NCI-H524 treated with DMSO at 0.1 percent for 48 hours (cell line): ENCODE results near the gene APOD.
"Not testable (repeated sequence)": the region's sequence is repeated elsewhere in the genome, so short reads cannot be mapped to it uniquely, and the experiment has no call there.

Source experiments
- DNase-seq: peaks from one replicate; lab custom pipeline; 2025; lab: John Stamatoyannopoulos, UW

Gene APOD

DNA sequence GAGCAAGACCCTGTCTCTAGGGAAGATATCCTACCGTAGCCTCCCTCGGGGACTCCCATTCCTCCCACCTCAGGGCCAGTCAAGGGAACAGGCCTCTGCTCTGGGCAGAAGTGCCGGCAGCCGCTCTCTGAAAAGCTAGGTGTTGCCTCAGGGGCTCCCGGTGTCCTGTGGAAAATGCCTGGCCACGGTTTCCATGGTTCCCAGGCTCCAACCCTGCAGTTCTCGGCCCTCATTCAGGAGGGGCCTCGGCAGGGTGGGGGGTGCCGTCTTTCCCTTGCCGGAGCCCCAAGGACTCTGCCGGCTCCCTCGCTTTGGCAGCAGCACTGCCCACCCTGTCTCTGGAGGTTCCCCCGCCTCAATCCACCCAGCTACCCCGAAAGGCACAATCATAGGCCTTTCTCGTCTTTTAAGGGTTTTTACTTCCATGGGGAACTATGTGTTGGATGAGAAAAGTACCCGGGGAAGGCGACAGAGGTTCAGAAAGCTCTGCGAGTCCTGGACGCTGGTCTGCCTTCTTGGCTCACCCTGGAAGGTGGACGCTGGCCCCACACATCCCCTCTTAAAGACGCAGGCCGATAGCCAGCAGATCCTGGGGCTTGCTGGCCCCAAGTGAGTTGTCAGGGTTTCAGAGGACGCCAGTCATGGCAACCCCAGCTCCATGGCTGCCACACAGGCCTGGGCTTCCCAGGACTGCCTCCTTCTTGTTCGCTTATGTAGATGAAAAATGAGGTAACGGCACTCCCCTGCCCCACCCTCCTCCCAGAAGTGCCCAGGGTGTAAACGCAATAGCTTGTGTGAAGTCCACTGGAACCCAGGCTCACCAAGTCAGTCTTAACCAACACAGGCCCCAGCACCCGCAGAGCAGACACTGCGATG lies 34.3 kb upstream of the APOD start:
- DNase-seq: not testable (repeated sequence)

DNA sequence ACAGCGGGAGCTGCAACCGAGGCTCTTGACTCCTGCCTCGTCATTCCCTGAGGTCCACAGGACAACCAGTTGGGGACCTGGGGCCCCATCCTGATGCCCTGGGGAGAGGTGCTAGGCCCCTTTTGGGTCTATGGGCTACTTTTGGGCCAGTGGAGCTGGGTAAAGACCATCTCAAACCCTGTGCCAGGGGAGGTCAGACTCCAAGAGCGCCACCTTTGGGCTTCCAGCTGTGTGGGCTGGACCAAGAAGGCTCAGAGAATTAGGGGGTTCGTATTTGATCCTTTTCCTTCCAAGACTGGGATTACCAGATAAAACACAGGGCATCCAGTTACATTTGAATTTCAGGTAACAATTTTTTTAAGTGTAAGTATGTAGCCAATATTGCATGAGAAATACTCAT lies 33.4 kb upstream of the APOD start:
- DNase-seq: not testable (repeated sequence)

DNA sequence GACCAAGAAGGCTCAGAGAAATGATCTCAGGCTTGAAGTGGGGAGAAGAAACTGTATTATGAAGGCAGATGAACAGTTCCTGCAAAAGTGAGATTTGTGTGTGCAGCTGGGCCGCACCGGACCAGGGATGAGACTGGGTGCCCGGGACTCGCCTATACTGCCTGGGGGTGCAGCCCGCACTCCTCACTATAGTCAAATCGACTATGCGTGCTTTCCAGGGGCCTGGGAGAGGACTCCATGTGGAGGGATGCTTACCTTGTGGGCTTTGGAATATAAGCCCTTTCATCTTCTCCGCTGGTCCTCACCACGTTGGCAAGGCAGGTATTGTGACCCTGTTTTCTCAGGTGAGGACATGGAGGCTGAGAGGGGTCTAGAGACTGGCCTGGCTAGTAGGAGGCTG lies 32.9 kb upstream of the APOD start:
- no peak for DNase-seq

DNA sequence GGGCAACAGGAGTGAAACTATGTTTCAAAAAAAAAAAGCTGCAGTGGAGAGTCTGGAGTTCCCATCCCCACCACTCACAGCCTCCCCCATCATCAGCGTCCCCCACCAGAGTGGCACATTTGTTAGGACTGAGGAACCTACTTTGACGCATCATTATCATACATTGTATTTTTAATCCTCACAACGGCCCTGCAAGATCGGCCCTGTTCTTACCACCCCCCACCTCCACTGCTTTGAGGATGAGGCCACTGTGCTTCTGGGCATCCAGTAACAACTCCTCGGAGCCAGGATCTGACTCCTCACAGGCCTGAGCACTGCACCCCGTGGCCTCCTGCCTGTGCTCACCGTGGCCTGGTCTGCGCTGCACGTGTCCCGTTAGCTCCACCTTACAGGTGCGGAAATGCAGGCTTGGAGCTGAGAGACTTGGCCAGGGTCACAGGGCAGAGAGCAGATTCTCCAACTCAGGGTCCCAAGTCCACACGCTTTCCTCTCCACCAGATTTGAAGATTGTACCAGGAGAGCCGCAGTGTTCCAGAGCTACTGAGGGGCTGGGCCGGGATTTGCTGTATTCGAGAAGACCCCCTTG lies 32.3 kb upstream of the APOD start:
- not testable (repeated sequence) for DNase-seq

DNA sequence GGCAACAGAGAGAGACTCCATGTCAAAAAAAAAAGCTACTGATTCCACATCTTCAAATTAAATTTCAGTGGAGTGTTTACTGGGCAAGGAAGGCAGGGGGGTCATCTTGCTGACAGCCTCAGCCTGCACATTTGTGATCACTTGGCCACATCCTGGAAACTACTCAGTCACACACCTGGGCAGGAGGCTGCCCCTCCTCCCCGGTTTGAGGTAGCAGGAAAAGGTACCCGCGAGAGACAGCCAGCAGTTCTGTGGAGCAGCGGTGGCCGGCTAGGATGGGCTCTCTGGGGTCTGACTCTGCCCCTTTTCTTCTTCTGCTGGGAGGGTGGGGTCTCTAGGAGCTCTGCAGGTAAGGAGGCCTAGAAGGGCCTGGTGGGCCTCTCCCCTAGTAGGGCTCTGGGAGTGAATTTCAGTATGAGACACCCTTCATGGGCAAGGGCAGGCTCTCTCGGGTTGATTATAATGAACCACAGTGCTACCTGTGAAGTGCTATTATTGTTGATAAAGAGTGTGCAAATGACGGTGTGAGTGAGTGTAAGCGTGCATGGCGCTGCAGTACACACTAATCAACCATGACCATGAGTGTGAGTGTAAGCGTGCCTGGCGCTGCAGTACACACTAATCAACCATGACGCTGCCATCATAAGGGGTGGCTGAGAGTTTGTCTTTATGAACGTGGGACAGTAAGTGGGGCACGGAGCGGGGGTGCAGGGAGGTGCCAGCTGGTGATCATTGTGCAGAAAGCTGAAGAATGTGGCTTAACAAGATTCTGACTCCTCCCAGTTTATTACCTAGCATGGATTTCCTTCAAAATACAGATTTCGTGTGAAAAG lies 31.1 kb upstream of the APOD start:
- not testable (repeated sequence) for DNase-seq

DNA sequence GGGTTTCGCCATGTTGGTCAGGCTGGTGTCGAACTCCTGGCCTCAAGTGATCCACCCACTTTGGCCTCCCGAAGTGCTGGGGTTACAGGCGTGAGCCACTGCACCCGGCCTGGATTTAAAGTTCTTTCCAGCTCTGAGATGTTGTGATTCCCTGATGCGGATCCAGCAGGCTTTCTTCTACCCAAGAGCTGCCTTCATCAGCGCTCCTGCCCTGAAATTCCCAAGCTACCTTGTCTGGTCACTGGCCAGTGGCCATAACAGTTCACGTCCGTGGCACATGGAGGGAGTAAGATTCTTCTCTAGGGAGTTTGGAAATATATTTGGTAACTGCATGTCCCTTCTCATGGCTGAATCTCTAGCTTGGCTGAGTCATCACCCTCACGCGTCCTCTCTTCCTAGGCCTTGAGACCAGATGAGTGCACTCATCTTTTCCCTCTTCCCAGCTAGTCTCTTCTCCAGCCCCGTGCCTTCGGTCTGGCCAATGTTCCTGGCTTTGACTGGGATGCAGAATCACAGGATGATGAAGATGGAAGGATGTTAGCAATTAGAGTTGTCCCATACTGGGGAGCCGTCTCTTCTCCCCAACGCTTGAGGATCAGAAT lies 29.8 kb upstream of the APOD start:
- no peak for DNase-seq

DNA sequence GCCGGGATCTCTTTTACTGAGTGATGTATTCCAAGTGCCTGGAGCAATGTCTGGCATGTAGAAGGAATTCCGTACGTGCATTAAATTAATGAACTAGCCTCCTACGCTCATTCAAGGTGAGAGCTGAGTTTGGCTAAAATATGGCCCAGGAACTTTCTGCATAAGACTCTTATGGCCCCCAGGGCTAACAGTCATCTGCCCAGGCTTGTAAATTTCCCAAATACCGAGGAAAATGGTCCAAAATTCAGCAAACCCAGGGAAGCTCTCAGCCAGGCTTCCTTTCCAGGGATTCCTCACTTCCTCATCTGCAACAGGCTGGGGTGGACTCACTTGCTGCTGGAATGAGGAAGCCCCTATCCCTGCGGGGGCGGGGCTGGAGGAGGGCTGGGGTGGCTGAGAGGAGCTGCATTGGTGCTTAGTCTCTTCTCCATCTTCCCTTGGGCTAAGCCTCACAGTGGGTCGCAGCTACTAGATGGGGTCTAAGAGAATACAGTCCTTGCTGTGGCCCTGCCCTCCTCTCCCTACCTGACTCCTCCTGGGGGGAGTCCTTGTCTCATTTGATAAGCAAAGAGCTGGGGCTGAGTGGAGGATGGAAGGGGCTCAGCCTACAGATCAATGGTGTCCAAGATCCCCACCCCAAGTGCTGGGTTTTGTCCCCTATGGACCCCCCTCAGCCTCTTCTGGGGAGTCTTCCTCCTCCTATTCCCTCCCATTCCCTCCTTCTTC lies 28.5 kb upstream of the APOD start:
- no peak for DNase-seq

DNA sequence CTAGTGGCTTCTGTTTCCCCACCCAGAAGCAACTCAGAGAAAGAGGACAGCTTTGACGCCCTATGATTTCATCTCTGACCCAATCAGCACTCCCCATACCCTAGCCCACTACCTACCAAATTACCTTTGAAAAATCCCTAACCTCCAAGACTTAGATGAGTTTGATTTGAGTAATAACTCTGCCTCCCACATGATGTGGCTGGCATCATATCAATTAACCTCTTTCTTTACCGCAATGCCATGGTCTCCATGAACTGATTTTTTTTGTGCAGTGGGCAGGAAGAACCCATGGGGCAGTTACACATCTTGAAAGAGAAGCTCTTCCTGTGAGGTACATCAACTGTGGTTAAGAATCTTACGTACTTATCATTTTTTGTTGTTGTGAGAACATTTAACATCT lies 25.5 kb upstream of the APOD start:
- DNase-seq: no peak

DNA sequence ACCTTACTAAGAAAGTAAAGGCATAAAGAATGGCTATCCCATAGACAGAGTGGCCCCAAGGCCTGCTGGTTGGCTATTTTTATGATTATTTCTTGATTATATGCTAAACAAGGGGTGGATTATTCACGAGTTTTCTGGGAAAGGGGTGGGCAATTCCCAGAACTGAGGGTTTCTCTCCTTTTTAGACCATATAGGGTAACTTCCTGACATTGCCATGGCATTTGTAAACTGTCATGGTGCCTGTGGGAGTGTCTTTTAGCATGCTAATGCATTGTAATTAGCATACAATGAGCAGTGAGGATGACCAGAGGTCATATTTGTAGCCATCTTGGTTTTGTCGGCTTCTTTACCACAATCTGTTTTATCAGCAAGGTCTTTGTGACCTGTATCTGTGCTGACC lies 18.0 kb upstream of the APOD start:
- not testable (repeated sequence) for DNase-seq

DNA sequence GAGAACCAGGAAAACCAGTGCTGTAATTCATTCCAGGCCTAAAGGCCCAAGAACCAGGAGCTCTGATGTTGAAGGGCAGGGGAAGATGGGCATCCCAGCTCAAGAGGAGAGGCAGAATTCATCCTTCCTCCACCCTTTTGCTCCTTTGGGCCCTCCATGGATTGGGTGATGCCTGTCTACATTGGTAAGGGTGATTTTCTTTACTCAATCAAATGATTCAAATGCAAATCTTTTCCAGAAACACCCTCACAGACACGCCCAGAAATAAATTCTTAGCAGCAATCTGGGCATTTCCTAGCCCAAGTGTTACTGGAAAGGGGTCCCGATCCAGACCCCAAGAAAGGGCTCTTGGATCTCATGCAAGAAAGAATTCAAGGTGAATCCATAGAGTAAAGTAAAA lies 17.6 kb upstream of the APOD start:
- no peak for DNase-seq

DNA sequence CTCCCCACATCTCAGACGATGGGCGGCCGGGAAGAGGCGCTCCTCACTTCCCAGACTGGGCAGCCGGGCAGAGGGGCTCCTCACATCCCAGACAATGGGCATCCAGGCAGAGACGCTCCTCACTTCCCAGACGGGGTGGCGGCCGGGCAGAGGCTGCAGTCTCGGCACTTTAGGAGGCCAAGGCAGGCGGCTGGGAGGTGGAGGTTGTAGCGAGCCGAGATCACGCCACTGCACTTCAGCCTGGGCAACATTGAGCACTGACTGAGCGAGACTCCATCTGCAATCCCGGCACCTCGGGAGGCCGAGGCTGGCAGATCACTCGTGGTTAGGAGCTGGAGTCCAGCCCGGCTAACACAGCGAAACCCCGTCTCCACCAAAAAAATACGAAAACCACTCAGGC lies 16.2 kb upstream of the APOD start:
- not testable (repeated sequence) for DNase-seq

DNA sequence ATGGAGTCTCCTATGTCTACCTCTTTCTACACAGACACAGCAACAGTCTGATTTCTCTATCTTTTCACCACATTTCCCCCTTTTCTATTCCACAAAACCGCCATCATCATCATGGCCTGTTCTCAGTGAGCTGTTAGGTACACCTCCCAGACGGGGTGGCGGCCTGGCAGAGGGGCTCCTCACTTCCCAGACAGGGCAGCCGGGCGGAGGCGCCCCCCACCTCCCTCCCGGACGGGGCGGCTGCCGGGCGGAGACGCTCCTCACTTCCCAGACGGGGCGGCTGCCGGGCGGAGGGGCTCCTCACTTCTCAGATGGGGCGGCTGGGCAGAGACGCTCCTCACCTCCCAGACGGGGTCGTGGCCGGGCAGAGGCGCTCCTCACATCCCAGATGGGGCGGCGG lies 15.8 kb upstream of the APOD start:
- DNase-seq: not testable (repeated sequence)

DNA sequence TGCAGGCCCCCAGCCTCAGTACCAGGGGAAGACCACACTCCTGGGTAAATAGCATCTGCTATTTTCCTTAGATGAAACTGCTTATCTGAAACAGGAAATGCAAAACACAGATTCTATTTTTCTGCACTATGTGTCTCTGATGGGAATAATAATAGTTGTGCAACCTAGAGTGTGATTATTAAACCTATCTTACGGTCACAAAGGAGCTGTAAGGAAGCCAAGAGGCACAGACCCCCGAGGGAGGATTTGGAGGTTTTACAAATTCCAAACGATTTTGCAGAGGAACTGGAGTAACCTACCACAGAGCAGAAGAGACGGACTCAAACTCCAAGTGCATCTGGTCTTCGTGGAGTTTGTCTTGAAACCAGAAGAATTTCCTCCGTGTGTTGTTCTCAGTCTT lies 14.1 kb upstream of the APOD start:
- no peak for DNase-seq

DNA sequence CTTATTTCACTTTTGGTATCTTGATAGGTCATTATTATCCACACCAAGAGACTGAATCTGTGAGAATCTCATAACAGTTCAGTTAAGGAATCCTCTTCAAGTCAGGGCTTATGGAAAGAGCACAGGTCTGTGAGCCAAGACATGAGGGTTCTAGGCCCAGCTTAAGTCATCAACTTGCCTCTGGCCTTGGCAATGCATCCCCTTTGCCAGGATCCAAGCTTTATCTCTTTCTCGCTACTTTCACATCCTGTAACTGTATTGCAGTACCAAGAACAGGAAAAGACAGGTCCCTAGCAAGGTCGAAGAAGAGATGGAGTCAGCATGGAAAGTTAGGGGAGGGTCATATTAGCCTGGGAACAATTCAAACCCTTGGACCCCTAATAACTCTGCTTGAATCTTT lies 13.5 kb upstream of the APOD start:
- DNase-seq: no peak

DNA sequence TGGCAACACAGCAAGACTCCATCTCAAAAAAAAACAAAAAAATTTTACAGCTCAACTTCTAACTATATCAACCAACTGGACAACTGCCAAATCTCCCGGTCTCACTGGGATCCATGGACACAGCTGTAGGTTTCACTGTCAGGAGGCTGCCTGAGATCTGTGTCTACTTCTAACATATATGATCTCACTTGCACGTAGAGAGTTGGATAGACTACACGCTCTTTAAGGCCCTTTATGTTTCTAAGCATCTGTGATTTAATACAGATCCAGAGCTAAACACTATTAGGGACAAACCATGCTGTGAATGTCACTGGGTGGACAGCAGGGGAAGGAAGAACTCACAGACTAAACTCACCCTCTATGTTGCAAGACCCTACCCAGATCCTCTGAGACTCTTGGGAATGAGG lies 13.0 kb upstream of the APOD start:
- DNase-seq: no peak

DNA sequence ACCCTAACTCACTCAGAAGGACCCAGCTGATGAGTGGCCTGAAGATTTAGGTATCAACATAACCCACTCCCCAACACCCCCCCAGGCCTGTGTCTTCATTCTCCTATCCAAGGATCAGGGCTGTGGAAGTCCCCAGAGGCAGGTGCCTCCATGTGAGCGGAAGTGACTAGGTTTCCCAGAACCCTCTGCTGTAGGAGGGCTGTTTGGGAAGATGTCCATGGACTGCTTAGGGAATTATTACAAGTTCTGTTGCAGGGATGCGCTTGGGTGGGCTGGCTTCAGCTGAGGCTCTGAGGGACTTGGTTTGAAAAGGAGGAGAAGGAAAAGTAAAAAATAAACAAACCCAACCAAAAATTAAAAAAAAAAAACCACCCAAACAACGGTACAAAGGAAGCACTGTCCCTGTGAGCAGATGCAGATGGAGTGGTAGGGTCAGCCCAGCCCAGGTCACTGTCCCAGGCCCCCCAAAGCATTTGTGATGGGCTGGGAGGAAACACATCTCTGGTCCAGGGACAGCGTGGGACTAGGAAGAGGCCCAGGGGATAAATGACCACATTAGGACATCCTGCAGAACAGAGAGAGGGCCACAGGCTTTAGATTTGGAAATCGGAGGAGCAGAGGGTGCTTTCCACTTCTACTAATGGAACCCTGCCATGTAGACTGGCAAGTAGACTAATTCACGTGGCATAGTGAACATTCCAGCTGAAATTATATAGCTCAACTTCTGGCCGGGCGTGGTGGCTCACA lies 12.2 kb upstream of the APOD start:
- DNase-seq: no peak

DNA sequence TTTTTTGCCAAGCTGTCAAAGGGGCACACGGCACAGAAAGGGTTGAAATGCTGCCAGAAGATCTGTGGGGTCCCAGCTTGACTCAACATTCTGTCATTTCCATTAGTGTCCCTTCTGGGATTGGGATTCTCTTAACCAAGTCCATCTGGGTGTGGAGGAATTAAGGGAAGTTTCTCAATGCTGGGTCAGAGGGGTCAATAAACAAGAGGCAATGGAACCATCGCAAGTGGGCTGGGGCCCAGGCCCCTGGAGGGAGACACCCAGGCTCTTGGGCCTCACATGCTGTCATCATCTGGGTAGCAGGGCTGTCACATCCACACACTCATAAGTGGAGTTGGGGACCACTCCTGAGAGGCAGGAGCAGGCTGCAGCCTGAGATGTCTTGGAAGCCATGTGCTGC lies 8.1 kb upstream of the APOD start:
- DNase-seq: no peak

DNA sequence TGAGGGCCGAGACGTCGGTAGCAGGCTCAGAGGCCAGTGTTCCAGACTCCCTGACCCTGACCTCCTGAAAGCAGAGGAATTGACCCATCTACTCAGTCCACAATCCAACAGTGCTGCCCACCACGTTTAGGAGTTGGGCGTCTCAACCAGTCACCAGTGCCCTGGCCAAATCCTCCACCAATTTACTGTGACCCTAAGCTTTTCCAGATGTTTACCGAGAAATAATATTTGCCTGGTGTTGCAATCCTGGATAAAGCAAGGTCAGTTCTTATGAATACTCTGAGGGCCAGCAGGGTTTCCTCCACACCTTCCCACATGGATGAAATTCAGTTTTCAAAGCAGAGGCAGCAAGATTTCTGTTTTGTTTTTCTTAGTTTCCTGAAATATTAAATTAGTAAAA lies 7.5 kb upstream of the APOD start:
- DNase-seq: no peak

DNA sequence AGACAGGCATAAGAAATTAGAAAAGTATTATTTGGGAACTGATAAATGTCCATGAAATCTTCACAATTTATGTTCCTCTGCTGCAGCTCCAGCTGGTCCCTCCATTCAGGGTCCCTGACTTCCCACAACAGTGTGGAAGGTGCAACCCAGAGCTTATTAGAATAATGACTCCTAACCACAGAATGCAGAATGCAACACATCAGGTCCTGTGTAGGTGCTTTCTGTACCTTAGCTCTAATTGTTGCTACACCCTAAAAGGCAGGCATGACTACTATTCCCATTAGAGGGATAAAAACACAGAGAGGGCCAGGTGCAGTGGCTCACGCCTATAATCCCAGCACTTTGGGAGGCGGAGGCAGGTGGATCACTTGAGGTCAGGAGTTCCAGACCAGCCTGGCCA lies 6.6 kb upstream of the APOD start:
- not testable (repeated sequence) for DNase-seq

DNA sequence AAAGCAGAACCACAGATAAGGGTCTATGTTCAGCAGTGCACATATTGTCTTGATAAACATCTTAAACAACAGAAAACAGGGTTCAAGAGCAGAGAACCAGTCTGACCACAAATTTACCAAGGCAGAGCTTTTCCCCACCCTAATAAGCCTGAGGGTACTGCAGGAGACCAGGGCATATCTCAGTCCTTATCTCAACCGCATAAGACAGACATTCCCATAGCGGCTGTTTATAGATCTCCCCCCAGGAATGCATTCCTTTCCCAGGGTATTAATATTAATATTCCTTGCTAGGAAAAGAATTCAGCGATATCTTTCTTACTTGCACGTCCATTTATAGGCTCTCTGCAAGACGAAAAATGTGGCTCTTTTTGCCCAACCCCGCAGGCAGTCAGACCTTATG lies 6.1 kb upstream of the APOD start:
- not testable (repeated sequence) for DNase-seq

DNA sequence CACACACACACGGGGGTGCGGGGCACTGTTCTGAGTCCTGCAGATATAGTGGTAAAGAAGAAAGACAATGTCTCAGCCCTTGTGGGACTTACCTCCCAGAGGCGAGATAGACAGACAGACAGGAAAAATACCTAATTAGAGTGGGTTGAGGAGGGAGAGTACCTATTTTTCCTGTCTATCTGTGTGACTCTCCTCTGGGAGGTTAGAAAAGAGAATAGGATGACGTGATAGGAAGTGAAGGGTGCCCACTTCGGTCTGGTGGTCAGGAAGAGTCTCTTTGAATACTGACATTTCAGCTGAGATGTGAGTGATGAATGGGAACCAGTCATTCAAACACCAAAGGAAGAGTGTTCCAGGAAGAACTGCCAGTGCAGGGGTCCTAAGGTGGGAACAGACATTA lies 4.1 kb upstream of the APOD start:
- no peak for DNase-seq
